ACC112 (cell line): ENCODE measurements around the gene KIAA1671.

ENCODE experiments used
- H2AFZ ChIP-seq: fragments of 200-600 bp; sonication (generic); one replicate; pipeline ENCODE4 v1.6.0; 2017; ENCODE audit warnings: antibody characterized with exemption, low read length; ENCODE audit not compliant: unreplicated experiment
- H3K27ac ChIP-seq: fragments of 200-600 bp; sonication (generic); 2 replicates; pipeline ENCODE4 v1.5.1; 2014; ENCODE audit warnings: low read depth, mild to moderate bottlenecking, antibody characterized with exemption, low read length, moderate library complexity
- H3K27me3 ChIP-seq: fragments of 200-600 bp; sonication (generic); 2 replicates; pipeline ENCODE4 v1.6.1; 2014; ENCODE audit warnings: mild to moderate bottlenecking, antibody characterized with exemption, low read length, moderate library complexity, mixed read lengths; ENCODE audit not compliant: insufficient read depth
- H3K36me3 ChIP-seq: fragments of 200-600 bp; sonication (generic); 2 replicates; pipeline ENCODE4 v1.6.1; 2016; ENCODE audit warnings: mild to moderate bottlenecking, antibody characterized with exemption, low read length, moderate library complexity, mixed read lengths; ENCODE audit not compliant: insufficient read depth
- H3K4me1 ChIP-seq: fragments of 200-600 bp; sonication (generic); one replicate; pipeline ENCODE4 v1.6.1; 2016; ENCODE audit warnings: low read length, mixed read lengths; ENCODE audit not compliant: insufficient read depth, unreplicated experiment, control insufficient read depth
- H3K4me3 ChIP-seq: fragments of 200-600 bp; sonication (generic); 2 replicates; pipeline ENCODE4 v1.5.1; 2014; ENCODE audit warnings: mild to moderate bottlenecking, low read depth, low read length
- H3K79me2 ChIP-seq: fragments of 200-600 bp; sonication (generic); one replicate; pipeline ENCODE4 v1.6.0; 2016; ENCODE audit warnings: low read length; ENCODE audit not compliant: control insufficient read depth, unreplicated experiment, insufficient read depth

KIAA1671 gene

GRCh38 chr22:24982301-24983056, 30.0 kb downstream of the KIAA1671 start:
- no peak overlapping the region for H3K4me3 ChIP-seq
- H3K27me3 ChIP-seq, result no peaks in the 10 kb centered on the region
- H3K4me1 ChIP-seq, result peaks cover 25% of the 10 kb centered on the region
- H3K36me3 ChIP-seq, result no peaks in the 10 kb centered on the region
- H3K27ac ChIP-seq, result no peak overlapping the region
- peaks cover 11% of the 10 kb centered on the region for H3K79me2 ChIP-seq
- H2AFZ ChIP-seq, result no peak overlapping the region

DNA sequence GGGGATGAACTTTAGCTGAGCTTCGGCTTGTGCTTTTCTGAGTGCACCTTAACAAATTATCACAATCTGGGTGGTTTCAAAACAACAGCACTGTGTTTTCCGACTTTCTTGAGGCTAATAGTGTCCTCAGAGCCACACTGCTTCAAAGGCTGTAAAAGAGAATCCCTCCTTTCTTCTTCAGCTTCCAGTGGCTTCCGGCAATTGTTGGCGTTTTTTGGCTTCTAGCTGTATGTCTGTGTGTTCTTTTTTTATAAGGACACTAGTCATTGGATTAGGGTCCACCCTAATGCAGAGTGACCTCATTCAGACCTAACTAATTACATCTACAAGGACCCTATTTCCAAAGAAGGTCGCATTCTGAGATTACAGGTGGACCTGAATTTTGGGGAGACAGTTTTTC, 30.6 kb downstream of the KIAA1671 start:
- Histone ChIP-seq H3K79me2 (peaks cover 10% of the 10 kb centered on the region), H3K27ac (no peak overlapping the region), H3K36me3 (no peaks in the 10 kb centered on the region), H3K27me3 (no peaks in the 10 kb centered on the region), H3K4me1 (peaks cover 20% of the 10 kb centered on the region), H3K4me3 (no peak overlapping the region), H2AFZ (no peak overlapping the region)

DNA sequence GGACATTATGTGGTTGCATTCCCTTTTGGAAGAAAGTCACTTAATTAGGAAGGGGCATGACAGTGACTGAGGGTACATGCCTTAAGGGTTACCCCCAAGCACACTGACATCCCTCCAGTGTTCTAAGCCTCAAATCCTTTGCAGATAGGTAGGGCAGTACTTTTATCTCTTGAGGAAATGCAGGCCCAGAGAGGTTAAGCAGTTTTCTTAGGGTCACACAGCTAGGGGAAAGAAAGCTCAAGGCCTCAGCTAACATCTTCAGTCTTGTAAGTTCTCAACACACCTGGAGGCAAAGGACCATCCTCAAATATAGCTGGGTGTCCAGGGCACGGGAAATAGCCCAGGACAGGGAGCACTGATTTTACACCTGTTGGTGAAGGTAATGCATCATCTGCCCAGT, 31.6 kb downstream of the KIAA1671 start:
- Histone ChIP-seq H3K4me1 (peaks cover 21% of the 10 kb centered on the region), H3K36me3 (no peaks in the 10 kb centered on the region), H3K79me2 (peaks cover 7% of the 10 kb centered on the region), H3K4me3 (no peak overlapping the region), H3K27ac (no peak overlapping the region), H2AFZ (no peak overlapping the region), H3K27me3 (no peaks in the 10 kb centered on the region)

DNA sequence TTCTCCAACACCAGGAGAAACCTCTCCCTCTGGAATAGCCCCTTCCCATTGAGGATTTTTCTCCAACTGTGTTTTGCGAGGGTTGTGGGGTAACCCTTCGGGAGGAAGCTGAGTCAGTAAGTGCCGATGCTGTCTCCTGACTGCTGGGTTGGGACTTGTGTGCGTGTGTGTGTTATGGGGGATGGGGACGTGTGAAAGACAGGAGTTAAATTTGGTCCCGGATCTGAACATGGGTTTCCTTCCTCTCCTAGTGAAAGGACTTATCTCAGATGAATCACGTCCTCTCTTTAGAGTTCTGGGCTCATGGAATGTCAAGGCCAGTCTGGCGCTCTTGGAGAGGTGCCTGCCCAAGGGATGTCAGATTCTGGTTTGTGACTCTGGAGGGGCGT, 33.3 kb downstream of the KIAA1671 start:
- peaks cover 34% of the 10 kb centered on the region for H3K4me1 ChIP-seq
- H3K27me3 ChIP-seq, result no peaks in the 10 kb centered on the region
- H3K79me2 ChIP-seq, result peaks cover 7% of the 10 kb centered on the region
- H3K27ac ChIP-seq, result peak overlapping the region; percentile 95
- H2AFZ ChIP-seq, result peak overlapping the region; percentile 2
- H3K4me3 ChIP-seq, result peak overlapping the region; percentile 49
- H3K36me3 ChIP-seq, result no peaks in the 10 kb centered on the region

- peaks cover 7% of the 10 kb centered on the region for H3K79me2 ChIP-seq
- H3K36me3 ChIP-seq, result no peaks in the 10 kb centered on the region
- no peaks in the 10 kb centered on the region for H3K27me3 ChIP-seq
- no peak overlapping the region for H2AFZ ChIP-seq
- no peak overlapping the region for H3K4me3 ChIP-seq
- H3K4me1 ChIP-seq, result peaks cover 38% of the 10 kb centered on the region
- peak overlapping the region; percentile 28; the same call in 1 of the 2 replicates for H3K27ac ChIP-seq
These were observed 34.3 kb downstream of the KIAA1671 start for GRCh38 chr22:24986816-24987215.

GRCh38 chr22:24989135-24989534, 36.6 kb downstream of the KIAA1671 start:
- Histone ChIP-seq H3K4me3 (no peak overlapping the region), H3K27ac (no peak overlapping the region), H3K4me1 (peaks cover 50% of the 10 kb centered on the region), H2AFZ (no peak overlapping the region), H3K36me3 (no peaks in the 10 kb centered on the region), H3K79me2 (peaks cover 5% of the 10 kb centered on the region), H3K27me3 (no peaks in the 10 kb centered on the region)

DNA sequence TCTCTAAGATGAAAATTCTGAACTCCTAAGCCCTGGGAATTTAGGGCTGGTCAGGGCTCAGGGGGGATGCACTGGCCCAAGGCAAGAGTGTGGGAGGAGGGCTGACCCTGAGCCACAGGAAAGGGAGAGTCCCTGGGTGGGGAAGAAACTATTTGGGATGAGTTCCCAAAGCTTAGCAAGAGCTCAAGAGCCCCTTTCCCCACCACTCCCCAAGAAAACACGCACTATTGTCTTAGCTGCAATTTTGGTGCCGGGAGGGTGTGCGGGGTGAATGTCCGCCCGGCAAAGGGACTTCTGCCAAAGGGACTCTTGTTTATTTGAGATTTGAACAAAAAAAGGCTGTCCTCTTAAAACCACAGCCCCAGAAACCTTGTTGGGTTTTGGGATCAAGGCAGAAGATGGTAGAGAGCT, 37.0 kb downstream of the KIAA1671 start:
- Histone ChIP-seq H3K27me3 (no peaks in the 10 kb centered on the region), H3K79me2 (peaks cover 5% of the 10 kb centered on the region), H3K36me3 (no peaks in the 10 kb centered on the region), H3K27ac (no peak overlapping the region), H3K4me1 (peaks cover 54% of the 10 kb centered on the region), H2AFZ (no peak overlapping the region), H3K4me3 (no peak overlapping the region)

DNA sequence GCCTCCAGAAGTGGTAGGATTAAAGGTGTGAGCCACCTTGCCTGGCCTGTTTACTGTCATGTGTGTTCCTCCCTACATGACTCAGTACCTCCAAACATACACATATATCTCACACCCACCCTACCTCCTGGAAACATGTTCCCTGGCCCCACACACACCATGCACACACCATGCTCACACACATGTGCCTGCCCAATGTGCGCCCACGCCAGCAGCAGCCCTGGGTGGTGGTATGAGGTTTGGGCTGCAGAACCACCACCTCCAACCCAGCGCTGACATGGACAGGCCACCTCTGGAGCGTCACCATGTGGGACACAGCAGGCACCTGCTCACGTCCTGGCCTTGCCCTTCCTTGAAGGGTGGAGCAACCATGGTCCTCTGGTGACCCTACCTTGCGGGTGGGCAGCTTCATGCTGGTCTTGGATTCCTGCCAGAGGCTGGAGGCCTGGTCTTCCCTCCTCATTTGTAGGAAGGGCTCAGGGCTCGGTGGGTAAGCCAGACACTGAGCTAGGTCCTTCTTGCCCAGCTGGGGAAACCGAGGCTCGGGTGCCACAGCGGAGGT, 37.9 kb downstream of the KIAA1671 start:
- H3K27ac ChIP-seq, result peak overlapping the region; percentile 90; the same call in 1 of the 2 replicates
- no peaks in the 10 kb centered on the region for H3K36me3 ChIP-seq
- H3K4me3 ChIP-seq, result no peak overlapping the region
- H3K4me1 ChIP-seq, result peaks cover 49% of the 10 kb centered on the region
- H3K27me3 ChIP-seq, result no peaks in the 10 kb centered on the region
- no peak overlapping the region for H2AFZ ChIP-seq
- peaks cover 5% of the 10 kb centered on the region for H3K79me2 ChIP-seq

DNA sequence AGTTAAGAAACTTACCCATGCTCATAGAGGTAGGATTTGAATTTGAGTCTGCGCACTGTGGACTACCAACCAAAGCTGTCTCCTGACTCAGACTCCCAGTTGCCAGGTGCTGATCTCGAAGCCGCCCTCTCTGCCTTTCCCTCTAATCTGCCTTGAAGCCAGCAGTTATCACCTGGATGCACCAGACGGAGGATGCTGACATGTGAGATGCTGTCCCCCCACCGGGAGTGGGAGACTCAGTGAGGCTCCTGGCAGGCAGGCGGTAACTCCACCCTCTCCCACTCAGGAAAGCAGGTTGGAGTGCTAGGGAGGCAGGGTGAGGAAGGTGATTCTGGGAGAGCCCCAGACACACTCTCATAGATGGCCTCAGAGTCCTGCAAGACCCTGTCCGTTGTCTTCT, 40.4 kb downstream of the KIAA1671 start:
- Histone ChIP-seq H3K79me2 (peaks cover 3% of the 10 kb centered on the region), H3K4me3 (no peak overlapping the region), H3K4me1 (peaks cover 63% of the 10 kb centered on the region), H3K27ac (no peak overlapping the region; the same call in 1 of the 2 replicates), H3K36me3 (no peaks in the 10 kb centered on the region), H3K27me3 (no peaks in the 10 kb centered on the region), H2AFZ (no peak overlapping the region)

- Histone ChIP-seq H3K79me2 (peaks cover 3% of the 10 kb centered on the region), H3K4me3 (no peak overlapping the region), H3K4me1 (peaks cover 62% of the 10 kb centered on the region), H3K27me3 (no peaks in the 10 kb centered on the region), H3K27ac (peak overlapping the region; percentile 52), H3K36me3 (no peaks in the 10 kb centered on the region), H2AFZ (no peak overlapping the region)
These were observed 41.7 kb downstream of the KIAA1671 start for GRCh38 chr22:24994070-24994763.
